Calu3 (cell line): ENCODE results near the gene XAGE1A. TPM values are rescaled to one million over a fixed set of nuclear protein-coding genes. Genes with fewer than 3 reads are reported as not detected.
"Not testable (repeated sequence)": the region's sequence is repeated elsewhere in the genome, so short reads cannot be mapped to it uniquely, and the experiment has no call there.

Source experiments
- Bru-seq: library from RNA; stranded (reverse); fragments of 400-500 nt; gene quantifications from one replicate; lab custom pipeline; 2021; lab: Mats Ljungman, UMichigan
- BruChase-seq, 2 experiments: library from RNA; stranded (reverse); fragments of 400-500 nt; gene quantifications; one replicate each; lab custom pipeline; 2021; lab: Mats Ljungman, UMichigan
- BruUV-seq: library from RNA; stranded (reverse); fragments of 400-500 nt; replicated peaks from 2 replicates; lab custom pipeline; 2021; lab: Mats Ljungman, UMichigan
- CTCF ChIA-PET: fragments of 300-600 bp; sonication (Branson Sonifier 250); formaldehyde crosslinking; loops from one replicate; lab custom pipeline; 2022; ENCODE audit warnings: antibody characterized with exemption; lab: Charles Lee
- DNase-seq: peaks from one replicate; pipeline ENCODE4 v3.0.0; 2022
- H3K27ac Mint-ChIP-seq: one replicate; pipeline ENCODE4 v1.8.0; 2022; ENCODE audit warnings: mixed read lengths; ENCODE audit not compliant: unreplicated experiment
- H3K27me3 Mint-ChIP-seq: one replicate; pipeline ENCODE4 v1.8.0; 2022; ENCODE audit warnings: mixed read lengths; ENCODE audit not compliant: unreplicated experiment
- H3K36me3 Mint-ChIP-seq: one replicate; pipeline ENCODE4 v1.8.0; 2022; ENCODE audit warnings: mild to moderate bottlenecking, moderate library complexity, mixed read lengths; ENCODE audit not compliant: insufficient read depth, unreplicated experiment
- H3K4me1 Mint-ChIP-seq: one replicate; pipeline ENCODE4 v1.8.0; 2022; ENCODE audit warnings: mild to moderate bottlenecking, low read depth, mixed read lengths; ENCODE audit not compliant: unreplicated experiment
- H3K4me3 Mint-ChIP-seq: one replicate; pipeline ENCODE4 v1.8.0; 2022; ENCODE audit warnings: mild to moderate bottlenecking, low read depth, moderate library complexity, mixed read lengths; ENCODE audit not compliant: unreplicated experiment
- H3K9me3 Mint-ChIP-seq: one replicate; pipeline ENCODE4 v1.8.0; 2022; ENCODE audit warnings: low read depth, mixed read lengths; ENCODE audit not compliant: unreplicated experiment
- CTCF ChIP-seq: fragments of 200-600 bp; IDR thresholded peaks from one replicate; pipeline ENCODE4 v1.8.0; 2022; ENCODE audit warnings: antibody characterized with exemption; ENCODE audit not compliant: unreplicated experiment
- intact Hi-C: fragments of 100-400 bp; cut with micrococcal nuclease; formaldehyde crosslinking; loops from one replicate; pipeline ENCODE4 v1.10.0; 2022; ENCODE audit not compliant: unreplicated experiment
- long read RNA-seq: library from polyadenylated mRNA; stranded (forward); transcript quantifications from one replicate; pipeline ENCODE4 v2.0.0, GENCODE V29; 2022
- total RNA-seq: library from RNA; stranded (reverse); gene quantifications from 2 replicates; pipeline ENCODE4 v1.2.3, GENCODE V29; 2022

XAGE1A gene
- not detected in 2 replicates for total RNA-seq
- Bru-seq, nascent RNA: not detected
- not detected for BruChase-seq, experiment 1, labeled RNA remaining after a 6-hour chase
- not detected for BruChase-seq, experiment 2, labeled RNA remaining after a 2-hour chase
- long read RNA-seq: 0 reads

GRCh38 chrX:52495545-52496418 is at the start of gene XAGE1A:
Gene XAGE1A (plus strand): TSS chrX:52495808. CDS start chrX:52497362, 1,554 bp downstream.
- H3K27me3 Mint-ChIP-seq, H3K36me3 Mint-ChIP-seq, BruUV-seq, CTCF ChIA-PET, H3K27ac Mint-ChIP-seq, DNase-seq, H3K9me3 Mint-ChIP-seq, H3K4me3 Mint-ChIP-seq, intact Hi-C loops, H3K4me1 Mint-ChIP-seq: not testable (repeated sequence)

- H3K9me3 Mint-ChIP-seq, DNase-seq, intact Hi-C loops, H3K4me1 Mint-ChIP-seq, CTCF ChIA-PET, H3K4me3 Mint-ChIP-seq, BruUV-seq, H3K27me3 Mint-ChIP-seq, H3K36me3 Mint-ChIP-seq, H3K27ac Mint-ChIP-seq: not testable (repeated sequence)
Observed at GRCh38 chrX:52452031-52452430, 43.6 kb upstream of the XAGE1A start.

- H3K27ac Mint-ChIP-seq, H3K27me3 Mint-ChIP-seq, H3K4me3 Mint-ChIP-seq, H3K9me3 Mint-ChIP-seq, CTCF ChIA-PET, H3K4me1 Mint-ChIP-seq, H3K36me3 Mint-ChIP-seq, intact Hi-C loops, DNase-seq, BruUV-seq: not testable (repeated sequence)
Observed at GRCh38 chrX:52471301-52471700, 24.3 kb upstream of the XAGE1A start.

- H3K4me1 Mint-ChIP-seq, H3K27me3 Mint-ChIP-seq, DNase-seq, H3K27ac Mint-ChIP-seq, H3K9me3 Mint-ChIP-seq, H3K4me3 Mint-ChIP-seq, intact Hi-C loops, H3K36me3 Mint-ChIP-seq, CTCF ChIA-PET, BruUV-seq: not testable (repeated sequence)
Observed at GRCh38 chrX:52496419-52496772, 788 bp downstream of the XAGE1A start.

- CTCF ChIA-PET, intact Hi-C loops, BruUV-seq, H3K27me3 Mint-ChIP-seq, H3K4me3 Mint-ChIP-seq, H3K27ac Mint-ChIP-seq, DNase-seq, H3K36me3 Mint-ChIP-seq, H3K4me1 Mint-ChIP-seq, H3K9me3 Mint-ChIP-seq: not testable (repeated sequence)
Observed at GRCh38 chrX:52501362-52501761, 5.8 kb downstream of the XAGE1A start.

- Mint-ChIP-seq H3K4me3 (no peak overlapping the region), H3K9me3 (no peaks in the 10 kb centered on the region)
Observed at GRCh38 chrX:52504551-52504950, 8.9 kb downstream of the XAGE1A start.

More at GRCh38 chrX:52504551-52504950, 8.9 kb downstream of the XAGE1A start:
- Mint-ChIP-seq H3K27ac (no peak overlapping the region), H3K27me3 (peaks cover 9% of the 10 kb centered on the region), H3K4me1 (no peaks in the 10 kb centered on the region), H3K36me3 (no peaks in the 10 kb centered on the region)
- no TSS peak for BruUV-seq
- no peak for TF ChIP-seq CTCF
- DNase-seq: no peak
- CTCF ChIA-PET: no interaction called here
- intact Hi-C loops: no loop called here
